DND-41 (cell line): ENCODE data around the gene PSMC3.
"Not testable (repeated sequence)": the region's sequence is repeated elsewhere in the genome, so short reads cannot be mapped to it uniquely, and the experiment has no call there.

ENCODE experiments used
- ATAC-seq: fragments of 200-7000 bp; cut with Tn5 transposase; 3 replicates; pipeline ENCODE4 v1.9.1; 2021; ENCODE audit warnings: low read depth; ENCODE audit not compliant: insufficient read depth
- DNase-seq: peaks from one replicate; pipeline ENCODE4 v3.0.0-alpha.2; 2020
- H2AFZ ChIP-seq: 2 replicates; pipeline ENCODE4 v1.6.0; 2012; ENCODE audit warnings: low read depth, low read length
- H3K27ac ChIP-seq: 2 replicates; pipeline ENCODE4 v1.5.1; 2012; ENCODE audit warnings: low read length, inconsistent platforms
- H3K27me3 ChIP-seq: fragments of 200-600 bp; sonication (generic); 2 replicates; pipeline ENCODE4 v1.6.0; 2012; ENCODE audit warnings: low read length, mild to moderate bottlenecking, inconsistent platforms; ENCODE audit not compliant: insufficient read depth, poor library complexity
- H3K36me3 ChIP-seq: 2 replicates; pipeline ENCODE4 v1.5.1; 2012; ENCODE audit warnings: low read length, inconsistent platforms; ENCODE audit not compliant: insufficient read depth
- H3K4me1 ChIP-seq: 2 replicates; pipeline ENCODE4 v1.5.1; 2012; ENCODE audit warnings: mild to moderate bottlenecking, low read length; ENCODE audit not compliant: insufficient read depth
- H3K4me2 ChIP-seq: 2 replicates; pipeline ENCODE4 v1.6.0; 2012; ENCODE audit warnings: mild to moderate bottlenecking, moderate library complexity, low read length, inconsistent platforms; ENCODE audit not compliant: insufficient read depth
- H3K4me3 ChIP-seq, 2 experiments: fragments of 200-600 bp in 1 of 2; shearing (Covaris generic) in 1 of 2; 2 replicates each; pipeline ENCODE4 v1.5.1; 2012 to 2016; ENCODE audit warnings: inconsistent platforms in 2 of 2, low read length in 2 of 2, mild to moderate bottlenecking in 2 of 2, low read depth in 1 of 2, moderate library complexity in 1 of 2
- H3K79me2 ChIP-seq: 2 replicates; pipeline ENCODE4 v1.6.0; 2012; ENCODE audit warnings: low read length, inconsistent platforms; ENCODE audit not compliant: insufficient read depth
- H3K9ac ChIP-seq: 2 replicates; pipeline ENCODE4 v1.6.0; 2012; ENCODE audit warnings: low read depth, mild to moderate bottlenecking, inconsistent platforms, low read length, moderate library complexity
- H3K9me3 ChIP-seq: 2 replicates; pipeline ENCODE4 v1.5.1; 2012; ENCODE audit warnings: low read length, moderate library complexity, mild to moderate bottlenecking, inconsistent platforms; ENCODE audit not compliant: insufficient read depth, severe bottlenecking
- H4K20me1 ChIP-seq: 2 replicates; pipeline ENCODE4 v1.6.0; 2012; ENCODE audit warnings: low read length; ENCODE audit not compliant: insufficient read depth
- EZH2 ChIP-seq: IDR thresholded peaks from 3 replicates; pipeline ENCODE4 v1.6.1; 2012; ENCODE audit warnings: borderline replicate concordance, low read depth, mild to moderate bottlenecking, moderate library complexity, low read length, inconsistent platforms; ENCODE audit not compliant: severe bottlenecking
- TF ChIP-seq, protein P1 (sequence below): IDR thresholded peaks from 2 replicates; pipeline ENCODE4 v1.5.1; 2012; ENCODE audit warnings: borderline replicate concordance, low read length, moderate library complexity, mild to moderate bottlenecking; ENCODE audit not compliant: poor library complexity, severe bottlenecking; ENCODE audit errors: extremely low read depth

Gene PSMC3

DNA sequence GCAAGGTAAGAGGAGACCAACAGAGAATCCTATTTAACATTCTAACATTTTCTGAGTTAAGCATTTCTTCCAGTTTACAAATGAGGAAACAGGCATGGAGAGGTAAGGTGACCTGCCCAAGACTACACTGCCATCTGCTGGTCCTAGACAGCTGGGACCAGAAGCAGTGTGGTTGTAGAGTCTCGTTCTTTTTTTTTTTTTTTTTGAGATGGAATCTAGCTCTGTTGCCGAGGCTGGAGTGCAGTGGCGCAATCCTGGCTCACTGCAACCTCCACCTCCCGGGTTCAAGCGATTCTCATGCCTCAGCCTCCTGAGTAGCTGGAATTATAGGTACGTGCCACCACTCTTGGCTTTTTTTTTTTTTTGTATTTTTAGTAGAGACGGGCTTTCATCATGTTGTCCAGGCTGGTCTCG is 28.0 kb upstream of the PSMC3 start:
- peak; percentile 91 for ATAC-seq

DNA sequence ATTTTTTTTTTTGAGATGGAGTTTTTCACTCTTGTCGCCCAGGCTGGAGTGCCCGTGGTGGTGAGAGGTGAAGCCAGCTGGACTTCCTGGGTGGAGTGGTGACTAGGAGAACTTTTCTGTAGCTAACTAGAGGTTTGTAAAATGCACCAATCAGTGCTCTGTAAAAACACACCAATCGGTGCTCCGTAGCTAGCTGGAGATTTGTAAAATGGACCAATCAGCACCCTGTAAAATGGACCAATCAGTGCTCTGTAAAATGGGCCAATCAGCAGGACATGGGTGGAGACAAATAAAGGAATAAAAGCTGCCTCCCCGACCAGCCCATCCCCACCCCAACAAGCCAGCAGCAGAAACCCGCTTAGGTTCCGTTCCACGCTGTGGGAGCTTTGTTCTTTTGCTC is 27.1 kb upstream of the PSMC3 start:
- H3K9ac ChIP-seq = no peak overlapping the region
- H3K4me2 ChIP-seq = no peak overlapping the region
- no peak for TF ChIP-seq EZH2
- no peak for ATAC-seq
- H3K4me1 ChIP-seq = no peaks in the 10 kb centered on the region
- no peak overlapping the region for H3K4me3 ChIP-seq
- no peaks in the 10 kb centered on the region for H3K79me2 ChIP-seq
- no peaks in the 10 kb centered on the region for H4K20me1 ChIP-seq
- DNase-seq = no peak
- H3K9me3 ChIP-seq = no peaks in the 10 kb centered on the region
- H3K27me3 ChIP-seq = no peaks in the 10 kb centered on the region
- H3K36me3 ChIP-seq = no peaks in the 10 kb centered on the region
- no peak overlapping the region for H2AFZ ChIP-seq
- H3K27ac ChIP-seq = no peak overlapping the region

More for the DNA sequence above, 28.0 kb upstream of the PSMC3 start:
- H3K27me3 ChIP-seq, H3K4me1 ChIP-seq, H3K9me3 ChIP-seq, H3K9ac ChIP-seq, H3K4me3 ChIP-seq, H3K36me3 ChIP-seq, H3K27ac ChIP-seq, H3K79me2 ChIP-seq, H4K20me1 ChIP-seq, H3K4me2 ChIP-seq: not testable (repeated sequence)
- DNase-seq = peak; percentile 79
- peak overlapping the region; percentile 65 for H2AFZ ChIP-seq
- TF ChIP-seq, protein P1, sequence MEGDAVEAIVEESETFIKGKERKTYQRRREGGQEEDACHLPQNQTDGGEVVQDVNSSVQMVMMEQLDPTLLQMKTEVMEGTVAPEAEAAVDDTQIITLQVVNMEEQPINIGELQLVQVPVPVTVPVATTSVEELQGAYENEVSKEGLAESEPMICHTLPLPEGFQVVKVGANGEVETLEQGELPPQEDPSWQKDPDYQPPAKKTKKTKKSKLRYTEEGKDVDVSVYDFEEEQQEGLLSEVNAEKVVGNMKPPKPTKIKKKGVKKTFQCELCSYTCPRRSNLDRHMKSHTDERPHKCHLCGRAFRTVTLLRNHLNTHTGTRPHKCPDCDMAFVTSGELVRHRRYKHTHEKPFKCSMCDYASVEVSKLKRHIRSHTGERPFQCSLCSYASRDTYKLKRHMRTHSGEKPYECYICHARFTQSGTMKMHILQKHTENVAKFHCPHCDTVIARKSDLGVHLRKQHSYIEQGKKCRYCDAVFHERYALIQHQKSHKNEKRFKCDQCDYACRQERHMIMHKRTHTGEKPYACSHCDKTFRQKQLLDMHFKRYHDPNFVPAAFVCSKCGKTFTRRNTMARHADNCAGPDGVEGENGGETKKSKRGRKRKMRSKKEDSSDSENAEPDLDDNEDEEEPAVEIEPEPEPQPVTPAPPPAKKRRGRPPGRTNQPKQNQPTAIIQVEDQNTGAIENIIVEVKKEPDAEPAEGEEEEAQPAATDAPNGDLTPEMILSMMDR = peak; percentile 90

DNA sequence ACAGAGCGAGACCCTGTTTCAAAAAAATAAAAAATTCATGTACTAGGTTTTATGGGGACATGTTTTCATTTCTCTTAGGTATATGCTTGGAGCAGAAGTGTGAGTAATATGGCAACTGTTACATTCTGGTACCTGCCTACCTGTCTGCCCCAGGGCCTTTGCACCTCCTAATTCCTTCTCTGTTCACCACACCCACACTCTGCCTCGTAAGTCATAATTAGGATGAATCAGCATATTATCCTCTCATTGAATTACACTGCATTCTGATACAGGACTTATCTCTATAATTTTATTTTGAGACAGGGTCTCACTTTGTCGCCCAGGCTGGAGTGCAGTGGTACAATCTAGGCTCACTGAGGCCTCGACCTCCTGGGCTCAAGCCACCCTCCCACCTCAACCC is 25.8 kb upstream of the PSMC3 start:
- H3K79me2 ChIP-seq = no peaks in the 10 kb centered on the region
- no peak overlapping the region for H3K27ac ChIP-seq
- no peaks in the 10 kb centered on the region for H3K27me3 ChIP-seq
- H3K4me1 ChIP-seq = no peaks in the 10 kb centered on the region
- no peak overlapping the region for H2AFZ ChIP-seq
- no peak overlapping the region for H3K9ac ChIP-seq
- H3K4me2 ChIP-seq = no peak overlapping the region
- TF ChIP-seq, protein P1 = no peak
- no peak for TF ChIP-seq EZH2
- H3K9me3 ChIP-seq = no peaks in the 10 kb centered on the region
- no peak for ATAC-seq
- H3K4me3 ChIP-seq = no peak overlapping the region
- H4K20me1 ChIP-seq = no peaks in the 10 kb centered on the region
- no peak for DNase-seq
- H3K36me3 ChIP-seq = no peaks in the 10 kb centered on the region

DNA sequence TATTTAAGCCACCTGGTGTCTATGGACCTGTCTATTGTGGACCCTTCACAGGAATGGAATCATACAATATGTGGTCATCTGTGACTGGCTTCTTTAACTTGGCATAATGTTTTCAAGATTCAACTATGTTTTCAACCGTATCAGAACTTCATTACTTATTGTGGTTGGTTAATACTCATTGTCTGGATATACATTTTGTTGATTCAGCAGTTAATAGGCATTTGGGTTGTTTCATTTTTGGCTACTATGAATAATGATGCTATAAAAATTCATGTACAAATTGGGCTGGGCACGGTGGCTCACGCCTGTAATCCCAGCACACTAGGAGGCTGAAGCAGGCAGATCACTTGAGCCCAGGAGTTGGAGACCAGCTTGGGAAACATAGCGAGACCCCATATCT is 25.2 kb upstream of the PSMC3 start:
- H3K9ac ChIP-seq = no peak overlapping the region
- no peak overlapping the region for H3K4me3 ChIP-seq
- no peaks in the 10 kb centered on the region for H3K79me2 ChIP-seq
- no peak overlapping the region for H3K27ac ChIP-seq
- H2AFZ ChIP-seq = no peak overlapping the region
- H3K4me1 ChIP-seq = no peaks in the 10 kb centered on the region
- no peaks in the 10 kb centered on the region for H3K36me3 ChIP-seq
- no peak for ATAC-seq
- H3K27me3 ChIP-seq = no peaks in the 10 kb centered on the region
- no peak for TF ChIP-seq EZH2
- TF ChIP-seq, protein P1 = no peak
- no peaks in the 10 kb centered on the region for H3K9me3 ChIP-seq
- H4K20me1 ChIP-seq = no peaks in the 10 kb centered on the region
- no peak for DNase-seq
- no peak overlapping the region for H3K4me2 ChIP-seq
